ENCODE measurements around the gene GPNMB.
A peak's percentile ranks its signal among the peaks of the same experiment; 100 is the strongest.

The GPNMB gene

DNA sequence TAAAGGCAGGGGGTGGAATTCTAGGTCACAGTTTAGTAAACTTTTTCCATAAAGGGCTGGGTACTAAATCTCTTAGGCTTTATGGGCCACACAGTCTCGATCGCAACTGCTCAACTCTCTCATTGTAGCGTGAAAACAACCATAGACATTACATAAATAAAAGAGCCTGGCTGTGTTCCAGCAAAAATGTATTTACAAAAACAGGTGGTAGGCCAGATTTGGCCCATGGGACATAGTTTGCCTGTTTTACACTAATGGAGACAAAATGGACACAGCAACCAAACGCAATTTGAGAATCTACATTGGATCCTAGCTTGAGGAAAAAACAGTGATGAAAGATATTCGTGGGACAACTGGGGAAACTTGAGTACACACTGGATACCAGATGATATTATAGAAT lies 29.3 kb downstream of the GPNMB start:
- no peak for DNase-seq

DNA sequence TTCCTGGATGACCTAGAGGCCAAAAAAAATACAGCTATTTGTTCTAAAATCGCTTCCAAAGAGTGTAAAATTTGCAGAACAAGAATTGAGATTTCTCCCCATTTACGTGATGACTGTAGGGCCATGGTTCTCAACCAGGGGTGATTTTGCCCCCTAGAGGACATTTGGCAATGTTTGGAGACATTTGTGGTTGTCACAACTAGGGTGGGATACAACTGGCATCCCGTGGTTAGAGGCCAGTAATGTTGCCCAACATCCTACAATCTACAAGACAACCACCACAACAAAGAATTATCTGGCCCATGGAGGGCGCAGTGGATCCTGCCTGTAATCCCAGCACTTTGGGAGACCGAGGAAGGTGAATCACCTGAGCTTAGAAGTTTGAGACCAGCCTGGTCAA lies 29.8 kb downstream of the GPNMB start:
- no peak for DNase-seq

DNA sequence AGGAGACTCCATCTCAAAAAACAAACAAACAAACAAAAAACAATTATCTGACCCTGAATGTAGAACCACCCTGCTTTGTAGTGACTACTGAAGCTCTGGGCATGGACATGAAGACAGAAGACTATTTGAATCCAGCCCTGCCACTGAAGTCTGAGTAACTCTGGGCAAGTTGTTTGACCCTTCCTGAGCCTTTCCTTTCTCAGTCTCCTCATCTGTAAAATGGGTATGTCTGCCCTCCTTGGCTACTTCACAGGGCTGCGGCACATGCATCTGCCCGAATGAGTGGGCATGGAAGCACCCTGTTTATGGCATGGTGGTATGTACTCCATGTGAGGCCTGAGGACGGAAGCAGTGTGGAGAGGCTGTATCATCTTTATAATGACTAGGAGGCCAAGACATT lies 30.4 kb downstream of the GPNMB start:
- DNase-seq = no peak

DNA sequence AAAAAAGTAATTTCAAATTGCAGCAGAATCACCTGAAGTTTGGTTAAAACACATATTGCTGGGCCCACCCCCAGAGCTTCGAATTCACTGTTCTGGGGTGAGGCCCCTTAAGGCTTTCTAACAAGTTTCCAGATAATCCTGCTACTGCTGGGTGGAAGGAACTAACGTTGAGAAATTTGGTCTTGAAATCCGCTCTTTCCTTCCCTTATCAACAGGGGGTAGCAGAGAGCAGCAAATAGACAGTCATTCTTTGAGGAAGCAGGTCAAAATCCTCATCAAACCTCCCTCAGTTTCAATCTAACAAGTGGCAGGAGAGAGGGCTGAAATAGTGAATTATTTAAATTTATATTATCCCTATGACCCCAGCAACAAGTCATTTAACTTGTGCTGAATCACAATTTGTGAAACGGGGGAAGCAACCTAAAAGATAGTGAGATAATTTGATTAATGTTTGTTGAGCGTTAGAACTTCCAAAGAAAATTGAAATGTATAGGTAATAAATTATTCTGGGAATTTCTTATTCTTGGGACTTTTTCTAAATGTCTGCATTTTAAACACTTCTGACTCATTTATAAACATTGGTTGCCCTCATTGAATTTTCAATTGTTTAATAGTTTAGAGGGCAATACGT lies 30.9 kb downstream of the GPNMB start:
- DNase-seq = peak; percentile 69

- no peak for DNase-seq
Observed at GRCh38 chr7:23279819-23280525, 33.4 kb downstream of the GPNMB start.

DNA sequence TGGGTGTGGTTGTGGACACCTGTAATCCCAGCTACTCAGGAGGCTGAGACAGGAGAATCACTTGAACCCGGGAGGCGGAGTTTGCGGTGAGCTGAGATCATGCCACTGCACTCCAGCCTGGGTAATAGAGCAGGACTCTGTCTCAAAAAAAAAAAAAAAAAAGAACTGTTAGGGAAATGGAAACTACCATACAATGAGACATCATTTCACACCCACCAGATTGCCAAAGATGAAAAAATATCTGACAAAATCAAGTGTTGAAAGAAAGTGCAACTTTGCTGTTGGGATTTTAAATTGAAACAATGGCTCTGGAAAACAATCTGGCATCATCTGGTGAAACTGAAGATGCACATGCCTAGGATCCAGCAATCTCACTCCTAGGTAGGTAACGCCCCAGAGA lies 36.5 kb downstream of the GPNMB start:
- no peak for DNase-seq

- DNase-seq = no peak
Observed at GRCh38 chr7:23284871-23285270, 38.3 kb downstream of the GPNMB start.

DNA sequence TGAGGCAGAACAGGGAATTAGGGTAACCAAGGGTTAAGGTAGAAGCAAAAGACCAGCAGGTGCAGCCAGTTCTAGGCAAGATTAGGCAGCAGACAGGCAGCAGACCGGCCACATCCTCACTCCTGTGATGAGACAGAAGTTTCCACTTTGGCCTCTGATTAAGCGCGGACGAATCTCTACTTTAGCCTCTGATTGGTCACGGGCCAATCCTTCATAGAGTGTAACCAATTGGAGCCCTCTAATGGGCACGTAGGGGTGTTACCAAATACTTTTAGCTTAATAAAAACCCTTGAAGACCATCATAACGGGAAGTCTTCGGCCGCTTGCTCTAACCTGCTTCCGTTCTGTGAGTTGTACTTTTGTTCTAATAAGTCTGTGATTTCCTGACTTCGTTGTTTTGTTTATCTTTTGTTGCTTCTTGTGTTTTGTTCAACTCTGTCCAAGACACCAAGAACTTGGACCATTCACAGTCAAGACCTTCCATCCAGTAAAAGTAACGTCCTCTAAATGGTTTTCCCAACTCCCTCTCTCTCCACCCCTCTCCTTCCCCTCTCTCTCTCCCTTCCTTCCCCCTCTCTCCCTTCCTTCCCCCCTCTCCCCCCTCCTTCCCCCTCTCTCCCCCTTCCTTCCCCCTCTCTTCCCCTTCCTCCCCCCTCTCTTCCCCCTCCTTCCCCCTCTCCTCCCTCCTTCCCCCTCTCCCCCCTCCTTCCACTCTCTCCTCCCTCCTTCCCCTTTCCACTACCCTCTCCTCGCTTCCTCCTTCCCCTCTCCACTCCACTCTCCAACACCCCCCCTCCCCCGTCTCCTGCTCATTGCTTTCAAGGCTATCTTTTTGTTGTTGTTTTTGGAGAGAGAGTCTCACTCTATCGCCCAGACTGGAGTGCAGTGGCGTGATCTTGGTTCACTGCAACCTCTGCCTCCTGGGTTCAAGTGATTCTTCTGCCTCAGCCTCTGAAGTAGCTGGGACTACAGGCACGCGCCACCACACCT lies 39.4 kb downstream of the GPNMB start:
- no peak for DNase-seq

DNA sequence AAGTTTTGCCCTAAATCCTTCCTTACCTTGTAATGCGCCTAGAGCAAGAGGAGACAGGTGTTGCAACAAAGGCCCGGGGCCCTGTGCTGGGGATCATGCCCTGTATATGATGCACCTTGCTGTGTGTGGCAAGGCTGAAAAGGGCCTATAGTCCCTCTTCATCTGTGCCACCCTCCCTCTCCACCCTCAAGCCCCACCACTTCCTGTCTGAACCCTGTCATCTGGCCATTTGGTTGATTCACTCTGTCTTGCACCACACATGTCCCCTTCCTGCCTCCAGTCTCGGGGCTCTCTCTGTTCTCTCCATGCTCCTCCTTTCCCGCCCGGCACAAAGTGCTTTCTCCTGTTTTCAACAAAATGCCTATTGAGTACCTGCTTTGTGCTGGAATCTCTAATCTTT lies 41.0 kb downstream of the GPNMB start:
- DNase-seq = no peak

DNA sequence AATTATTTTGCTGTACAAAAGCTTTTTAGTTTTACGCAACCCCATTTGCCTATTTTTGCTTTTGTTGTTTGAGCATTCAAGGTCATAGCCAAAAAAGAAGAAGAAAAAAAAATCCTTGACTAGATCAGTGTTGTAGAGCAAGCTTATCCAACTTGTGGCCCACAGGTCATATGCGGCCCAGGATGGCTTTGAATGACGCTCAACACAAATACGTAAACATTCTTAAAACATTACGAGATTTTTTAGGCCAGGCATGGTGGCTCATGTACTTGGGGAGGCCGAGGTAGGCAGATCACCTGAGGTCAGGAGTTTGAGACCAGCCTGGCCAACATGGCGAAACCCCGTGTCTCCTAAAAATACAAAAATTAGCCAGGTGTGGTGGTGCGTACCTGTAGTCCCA lies 44.4 kb downstream of the GPNMB start:
- no peak for DNase-seq

DNA sequence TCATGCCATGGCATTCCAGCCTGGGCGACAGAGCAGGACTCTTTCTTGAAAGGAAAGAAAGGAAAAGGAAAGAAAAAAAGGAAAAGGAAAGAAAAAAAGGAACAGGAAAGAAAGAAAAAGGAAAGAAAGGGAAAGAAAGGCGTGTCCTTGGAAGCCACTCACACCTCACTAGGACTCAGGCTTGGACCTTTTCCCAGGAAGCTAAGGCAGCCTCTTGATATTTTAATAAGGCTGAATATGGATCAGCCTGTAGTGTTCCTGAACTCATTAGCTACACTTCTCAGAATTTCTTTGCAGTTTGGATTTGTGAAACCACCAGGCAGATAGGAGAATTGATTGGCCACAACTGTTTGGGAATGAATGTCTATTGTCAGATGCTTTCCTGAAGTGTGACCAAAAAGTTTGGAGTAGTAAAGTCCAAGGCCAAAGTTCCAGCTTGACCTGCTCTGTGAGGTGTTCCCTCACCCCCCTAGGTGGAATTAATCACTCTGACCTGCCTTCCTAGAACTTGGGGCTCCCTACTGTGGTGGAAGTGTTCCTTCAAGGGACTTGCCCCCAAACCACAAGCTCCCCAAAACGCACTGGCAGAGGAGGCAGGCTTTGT lies 45.5 kb downstream of the GPNMB start:
- DNase-seq = no peak

GRCh38 chr7:23292623-23293022 lies 46.0 kb downstream of the GPNMB start:
- DNase-seq = no peak

GRCh38 chr7:23293500-23294073 lies 47.0 kb downstream of the GPNMB start:
- DNase-seq = no peak

- DNase-seq = no peak
Observed at GRCh38 chr7:23294549-23295400, 48.2 kb downstream of the GPNMB start.

GRCh38 chr7:23295401-23295697 lies 48.8 kb downstream of the GPNMB start:
- DNase-seq = no peak

- no peak for DNase-seq
Observed at GRCh38 chr7:23298141-23298881, 51.7 kb downstream of the GPNMB start.

DNA sequence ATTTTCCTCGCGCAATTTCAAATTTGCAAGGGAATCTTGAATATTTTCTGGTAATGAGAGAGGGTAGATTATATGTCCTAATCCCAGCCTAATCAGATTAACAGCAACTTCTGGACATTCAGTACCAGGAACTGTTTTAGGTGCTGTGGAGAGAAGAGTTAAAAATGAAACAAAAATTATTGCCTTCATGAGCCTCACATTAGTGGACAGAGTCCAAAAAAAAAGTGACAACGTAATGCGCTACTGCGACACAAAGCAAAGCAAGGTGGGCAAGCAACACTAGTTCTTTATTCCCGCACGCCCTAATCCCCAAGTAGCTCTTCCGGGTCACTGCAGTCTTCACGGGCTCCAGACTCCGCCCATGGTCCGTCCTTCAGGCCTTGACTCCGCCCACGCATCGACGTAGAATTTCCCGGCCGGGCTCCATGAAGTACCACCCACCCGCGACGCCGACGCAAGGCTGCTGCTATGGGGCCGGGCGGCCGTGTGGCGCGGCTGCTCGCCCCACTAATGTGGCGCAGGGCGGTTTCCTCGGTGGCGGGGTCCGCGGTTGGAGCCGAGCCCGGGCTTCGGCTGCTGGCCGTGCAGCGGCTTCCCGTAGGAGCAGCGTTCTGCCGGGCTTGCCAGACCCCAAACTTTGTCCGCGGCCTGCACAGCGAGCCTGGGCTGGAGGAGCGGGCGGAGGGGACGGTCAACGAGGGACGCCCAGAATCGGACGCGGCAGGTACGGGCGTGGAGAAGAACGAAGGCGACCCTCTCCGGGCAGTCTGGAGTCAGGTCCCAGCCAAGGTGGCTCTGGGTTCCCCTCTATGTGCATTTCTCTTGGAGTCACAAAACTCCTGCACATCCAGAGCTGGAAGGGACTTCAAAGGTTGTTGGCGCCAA lies 52.6 kb downstream of the GPNMB start, which contains the start of gene MALSU1:
Gene MALSU1, plus strand, starts transcription at position 455 of the 885 bp plus-strand sequence. Its CDS starts 14 bp downstream, at position 469.
- DNase-seq = peak; percentile 94

DNA sequence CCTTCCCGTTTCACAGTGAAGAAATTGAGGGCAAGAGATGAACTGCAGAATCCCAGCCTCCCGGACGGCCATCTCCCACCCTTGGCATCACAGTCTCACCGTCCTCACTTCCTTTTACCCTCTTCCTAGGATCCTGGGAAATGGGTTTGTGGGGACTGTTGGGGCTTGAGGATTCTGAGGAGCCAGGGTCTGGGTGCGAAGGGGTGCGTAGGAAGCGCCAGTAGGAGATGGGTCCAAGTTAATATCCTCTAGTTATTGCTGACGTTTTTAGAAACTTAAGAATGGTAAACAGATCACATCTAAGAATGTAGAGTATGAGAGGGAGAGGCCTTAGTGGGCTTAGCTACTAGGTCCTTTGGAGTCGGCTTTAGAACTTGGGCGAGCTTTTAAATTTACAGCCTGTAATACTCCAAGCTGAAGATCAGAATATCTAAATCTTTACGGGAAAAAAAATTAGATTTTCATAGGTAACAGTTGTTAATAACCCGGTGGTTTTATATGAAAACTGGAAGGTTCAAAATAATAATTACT lies 53.3 kb downstream of the GPNMB start:
- DNase-seq = no peak

DNA sequence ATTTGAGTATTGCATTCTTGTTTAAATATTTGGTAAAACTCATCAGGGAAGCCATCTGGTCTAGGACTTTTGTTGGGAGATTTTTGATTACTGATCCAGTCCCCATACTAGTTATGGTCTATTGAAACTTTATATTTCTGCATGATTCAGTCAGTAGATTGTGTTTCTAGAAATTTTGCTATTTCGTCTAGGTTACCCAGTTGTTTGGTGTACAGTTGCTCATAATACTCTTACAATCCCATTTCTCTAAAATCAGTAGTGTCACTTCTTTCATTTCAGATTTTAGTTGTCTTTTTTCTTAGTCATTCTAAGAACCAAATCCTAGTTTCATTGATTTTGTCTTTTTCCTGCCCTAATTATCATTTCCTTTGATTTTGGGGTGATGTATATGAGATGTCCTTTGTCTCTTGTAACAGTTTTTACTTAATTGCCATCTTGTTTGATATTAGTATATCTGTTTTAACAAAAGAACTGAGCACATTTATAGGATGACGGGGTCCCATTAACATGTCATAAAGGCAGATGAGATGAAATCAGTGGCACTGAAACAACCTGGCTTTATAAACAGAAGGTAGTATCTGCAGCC lies 60.5 kb downstream of the GPNMB start:
- DNase-seq = no peak
